HCT116 (cell line): ENCODE data around the gene VAV2.

ENCODE experiments used
- CTCF ChIP-seq, 3 experiments: fragments of 200-600 bp in 1 of 3; sonication (generic) in 1 of 3; IDR thresholded peaks in 2 of 3; conservative IDR thresholded peaks in 1 of 3; 2 replicates each; pipeline ENCODE4 v1.5.1; 2012 to 2017; ENCODE audit warnings: low read depth in 2 of 3, low read length in 2 of 3, antibody characterized with exemption in 1 of 3, borderline replicate concordance in 1 of 3, control low read depth in 1 of 3, mild to moderate bottlenecking in 1 of 3, mixed read lengths in 1 of 3, mixed run types in 1 of 3, moderate library complexity in 1 of 3; ENCODE audit not compliant: insufficient read depth in 1 of 3
- POLR2AphosphoS5 ChIP-seq: IDR thresholded peaks from 2 replicates; pipeline ENCODE4 v1.6.1; 2011; ENCODE audit warnings: mild to moderate bottlenecking, low read depth, low read length, moderate library complexity

- TF ChIP-seq POLR2AphosphoS5 (no peak), CTCF (IDR thresholded peaks at IDR 0.05 in 2 of 3, conservative IDR thresholded peaks at IDR 0.05 in 1 of 3; ENCODE audit: borderline replicate concordance in 1 of 3, insufficient read depth in 1 of 3, low read depth in 2 of 3, low read length in 2 of 3) (no peak)
Measured at GRCh38 chr9:133951265-133951664, 40.9 kb downstream of the VAV2 start.
